GM12872 (cell line): ENCODE measurements around the gene SOCS1.
A peak's percentile ranks its signal among the peaks of the same experiment; 100 is the strongest.

Experiments
- CTCF ChIP-seq: IDR thresholded peaks from 3 replicates; pipeline ENCODE4 v1.5.1; 2011; ENCODE audit warnings: low read depth, mild to moderate bottlenecking, low read length, moderate library complexity; ENCODE audit not compliant: insufficient read depth

Gene SOCS1

DNA sequence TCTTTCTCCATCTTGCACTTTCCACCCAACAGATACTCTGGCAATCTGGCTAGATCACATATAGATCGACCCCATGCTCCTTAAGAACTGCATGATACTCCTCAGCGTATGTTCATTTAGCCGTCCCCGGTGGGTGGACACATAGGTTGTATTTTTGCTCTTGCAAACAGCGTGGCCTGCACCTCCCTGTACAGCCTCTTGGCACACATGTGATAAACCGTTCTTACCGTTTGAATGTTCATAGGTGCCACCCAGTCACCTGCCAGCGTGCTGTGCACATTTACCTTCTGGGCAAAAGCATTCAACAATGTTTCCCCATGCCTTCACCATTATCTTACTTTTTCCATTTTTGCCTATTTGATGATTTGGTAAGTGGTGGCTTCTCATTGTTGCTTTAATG lies 6.9 kb upstream of the SOCS1 start:
- no peak for TF ChIP-seq CTCF

- no peak for TF ChIP-seq CTCF
Measured at GRCh38 chr16:11260596-11260966, 4.6 kb upstream of the SOCS1 start.

GRCh38 chr16:11259655-11260595 lies 3.9 kb upstream of the SOCS1 start:
- TF ChIP-seq CTCF: no peak

GRCh38 chr16:11258553-11259492 lies 2.8 kb upstream of the SOCS1 start:
- TF ChIP-seq CTCF: no peak

- peak; percentile 84 for TF ChIP-seq CTCF
Measured at GRCh38 chr16:11257131-11257938, 1.3 kb upstream of the SOCS1 start.

- TF ChIP-seq CTCF: no peak
Measured at GRCh38 chr16:11256661-11257130, 692 bp upstream of the SOCS1 start.
